ENCODE measurements around the gene PSMD4.

PSMD4 gene

GRCh38 chr1:151287341-151287699 lies 32.8 kb downstream of the PSMD4 start:
- H3K4me3 ChIP-seq (ENCODE audit: insufficient read length, low read depth), result no peak overlapping the region
- H3K4me1 ChIP-seq (ENCODE audit: insufficient read depth, insufficient read length), result peaks cover 38% of the 10 kb centered on the region
- no peak overlapping the region for H3K9ac ChIP-seq (ENCODE audit: insufficient read length, low read depth)
- H3K9me3 ChIP-seq (ENCODE audit: insufficient read depth, low read length), result no peaks in the 10 kb centered on the region
- H3K36me3 ChIP-seq (ENCODE audit: insufficient read depth, insufficient read length, low read length), result peaks cover 77% of the 10 kb centered on the region
- no peaks in the 10 kb centered on the region for H3K27me3 ChIP-seq (ENCODE audit: insufficient read depth, insufficient read length)
- TF ChIP-seq YY1 (IDR thresholded peaks at IDR 0.05; ENCODE audit: insufficient read depth, insufficient read length) (no peak), ZNF274 (IDR thresholded peaks at IDR 0.05; ENCODE audit: low read depth, low read length) (no peak), SUZ12 (IDR thresholded peaks at IDR 0.05; ENCODE audit: extremely low read depth, insufficient read depth, insufficient read length) (no peak)
- no peak for DNase-seq (ENCODE audit: low read depth, low spot score)

DNA sequence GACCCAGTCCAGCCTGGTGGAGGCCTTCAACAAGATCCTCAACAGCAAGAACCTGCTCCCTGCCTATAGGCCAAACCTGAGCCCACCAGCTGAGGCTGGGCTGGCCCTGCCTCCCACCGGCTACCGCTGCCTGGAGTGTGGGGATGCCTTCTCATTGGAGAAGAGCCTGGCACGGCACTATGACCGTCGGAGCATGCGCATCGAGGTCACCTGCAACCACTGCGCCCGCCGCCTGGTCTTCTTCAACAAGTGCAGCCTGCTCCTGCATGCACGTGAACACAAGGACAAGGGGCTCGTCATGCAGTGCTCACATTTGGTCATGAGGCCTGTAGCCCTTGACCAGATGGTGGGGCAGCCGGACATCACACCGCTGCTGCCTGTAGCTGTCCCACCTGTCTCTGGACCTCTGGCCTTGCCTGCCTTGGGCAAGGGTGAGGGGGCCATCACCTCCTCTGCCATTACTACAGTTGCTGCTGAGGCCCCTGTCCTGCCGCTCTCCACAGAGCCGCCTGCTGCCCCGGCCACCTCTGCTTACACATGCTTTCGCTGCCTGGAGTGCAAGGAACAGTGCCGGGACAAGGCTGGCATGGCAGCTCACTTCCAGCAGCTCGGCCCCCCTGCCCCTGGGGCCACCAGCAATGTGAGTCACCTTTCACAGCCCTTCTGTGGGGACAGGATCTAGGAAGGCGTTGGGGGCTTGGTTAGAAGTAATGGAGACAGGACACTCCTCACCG lies 33.4 kb downstream of the PSMD4 start:
- Histone ChIP-seq H3K9ac (ENCODE audit: insufficient read length, low read depth) (no peak overlapping the region), H3K36me3 (ENCODE audit: insufficient read depth, insufficient read length, low read length) (peaks cover 84% of the 10 kb centered on the region), H3K9me3 (ENCODE audit: insufficient read depth, low read length) (no peaks in the 10 kb centered on the region), H3K27me3 (ENCODE audit: insufficient read depth, insufficient read length) (no peaks in the 10 kb centered on the region), H3K4me1 (ENCODE audit: insufficient read depth, insufficient read length) (peaks cover 37% of the 10 kb centered on the region), H3K4me3 (ENCODE audit: insufficient read length, low read depth) (no peak overlapping the region)
- DNase-seq (ENCODE audit: low read depth, low spot score), result no peak
- TF ChIP-seq YY1 (IDR thresholded peaks at IDR 0.05; ENCODE audit: insufficient read depth, insufficient read length), result no peak

DNA sequence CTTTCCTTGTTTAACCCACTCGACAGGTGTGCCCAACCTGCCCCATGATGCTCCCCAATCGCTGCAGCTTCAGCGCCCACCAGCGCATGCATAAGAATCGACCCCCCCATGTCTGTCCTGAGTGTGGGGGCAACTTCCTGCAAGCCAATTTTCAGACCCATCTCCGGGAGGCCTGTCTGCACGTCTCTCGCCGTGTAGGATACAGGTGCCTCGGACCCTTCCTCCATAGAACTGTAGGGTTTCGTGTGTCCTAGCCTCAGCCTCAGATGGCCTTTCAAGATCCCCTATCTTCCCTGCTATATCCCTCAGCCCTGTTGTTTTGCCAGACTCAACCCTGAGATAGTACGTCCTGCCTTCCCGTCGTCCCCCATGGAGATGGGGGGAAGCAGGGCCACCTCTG lies 34.0 kb downstream of the PSMD4 start:
- H3K9ac ChIP-seq (ENCODE audit: insufficient read length, low read depth), result no peak overlapping the region
- H3K9me3 ChIP-seq (ENCODE audit: insufficient read depth, low read length), result no peaks in the 10 kb centered on the region
- no peaks in the 10 kb centered on the region for H3K27me3 ChIP-seq (ENCODE audit: insufficient read depth, insufficient read length)
- no peak overlapping the region for H3K4me3 ChIP-seq (ENCODE audit: insufficient read length, low read depth)
- H3K36me3 ChIP-seq (ENCODE audit: insufficient read depth, insufficient read length, low read length), result peaks cover 89% of the 10 kb centered on the region
- no peak for TF ChIP-seq SUZ12 (IDR thresholded peaks at IDR 0.05; ENCODE audit: extremely low read depth, insufficient read depth, insufficient read length)
- no peak for TF ChIP-seq ZNF274 (IDR thresholded peaks at IDR 0.05; ENCODE audit: low read depth, low read length)
- no peak for TF ChIP-seq YY1 (IDR thresholded peaks at IDR 0.05; ENCODE audit: insufficient read depth, insufficient read length)
- DNase-seq (ENCODE audit: low read depth, low spot score), result no peak
- peaks cover 34% of the 10 kb centered on the region for H3K4me1 ChIP-seq (ENCODE audit: insufficient read depth, insufficient read length)

GRCh38 chr1:151289080-151289935 lies 34.8 kb downstream of the PSMD4 start:
- no peak overlapping the region for H3K9ac ChIP-seq (ENCODE audit: insufficient read length, low read depth)
- DNase-seq (ENCODE audit: low read depth, low spot score), result no peak
- TF ChIP-seq ZNF274 (IDR thresholded peaks at IDR 0.05; ENCODE audit: low read depth, low read length) (no peak), YY1 (IDR thresholded peaks at IDR 0.05; ENCODE audit: insufficient read depth, insufficient read length) (no peak), SUZ12 (IDR thresholded peaks at IDR 0.05; ENCODE audit: extremely low read depth, insufficient read depth, insufficient read length) (no peak)
- H3K27me3 ChIP-seq (ENCODE audit: insufficient read depth, insufficient read length), result no peaks in the 10 kb centered on the region
- no peaks in the 10 kb centered on the region for H3K9me3 ChIP-seq (ENCODE audit: insufficient read depth, low read length)
- peaks cover 36% of the 10 kb centered on the region for H3K4me1 ChIP-seq (ENCODE audit: insufficient read depth, insufficient read length)
- no peak overlapping the region for H3K4me3 ChIP-seq (ENCODE audit: insufficient read length, low read depth)
- H3K36me3 ChIP-seq (ENCODE audit: insufficient read depth, insufficient read length, low read length), result peaks cover 96% of the 10 kb centered on the region

DNA sequence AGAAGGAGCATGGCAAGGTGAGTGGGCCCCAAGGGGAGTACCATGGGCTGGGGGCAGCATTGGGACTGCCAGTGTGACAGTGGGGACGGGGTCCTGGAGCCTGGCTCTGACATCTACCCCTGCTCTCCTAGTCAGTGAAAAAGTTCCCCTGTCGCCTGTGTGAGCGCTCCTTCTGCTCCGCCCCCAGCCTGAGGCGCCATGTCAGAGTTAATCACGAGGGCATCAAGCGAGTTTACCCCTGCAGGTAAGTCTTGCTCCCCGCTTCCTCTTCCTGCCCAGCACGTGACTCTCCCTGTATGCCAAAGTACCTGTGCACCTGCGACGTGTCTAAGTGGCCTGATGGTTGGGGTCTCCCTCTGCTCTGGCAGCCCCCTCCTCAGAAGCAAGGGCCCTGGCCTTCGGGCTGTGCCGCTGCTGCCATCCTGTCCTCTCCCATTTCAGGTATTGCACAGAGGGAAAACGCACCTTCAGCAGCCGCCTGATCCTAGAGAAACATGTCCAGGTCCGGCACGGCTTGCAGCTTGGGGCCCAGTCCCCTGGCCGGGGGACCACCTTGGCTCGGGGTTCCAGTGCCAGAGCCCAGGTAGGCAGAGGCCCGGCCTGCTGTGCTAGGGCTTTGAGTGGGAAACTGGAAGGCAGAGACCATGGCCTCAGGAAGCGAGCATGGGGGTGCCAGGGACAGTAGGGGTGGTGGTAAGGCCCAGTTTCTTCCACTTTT lies 35.6 kb downstream of the PSMD4 start:
- Histone ChIP-seq H3K4me1 (ENCODE audit: insufficient read depth, insufficient read length) (peaks cover 38% of the 10 kb centered on the region), H3K9ac (ENCODE audit: insufficient read length, low read depth) (no peak overlapping the region), H3K9me3 (ENCODE audit: insufficient read depth, low read length) (no peaks in the 10 kb centered on the region), H3K27me3 (ENCODE audit: insufficient read depth, insufficient read length) (no peaks in the 10 kb centered on the region), H3K36me3 (ENCODE audit: insufficient read depth, insufficient read length, low read length) (peaks cover 95% of the 10 kb centered on the region), H3K4me3 (ENCODE audit: insufficient read length, low read depth) (no peak overlapping the region)
- no peak for DNase-seq (ENCODE audit: low read depth, low spot score)
- TF ChIP-seq YY1 (IDR thresholded peaks at IDR 0.05; ENCODE audit: insufficient read depth, insufficient read length) (no peak), SUZ12 (IDR thresholded peaks at IDR 0.05; ENCODE audit: extremely low read depth, insufficient read depth, insufficient read length) (no peak), ZNF274 (IDR thresholded peaks at IDR 0.05; ENCODE audit: low read depth, low read length) (no peak)

GRCh38 chr1:151290709-151291303 lies 36.3 kb downstream of the PSMD4 start:
- TF ChIP-seq SUZ12 (IDR thresholded peaks at IDR 0.05; ENCODE audit: extremely low read depth, insufficient read depth, insufficient read length) (no peak), YY1 (IDR thresholded peaks at IDR 0.05; ENCODE audit: insufficient read depth, insufficient read length) (no peak), ZNF274 (IDR thresholded peaks at IDR 0.05; ENCODE audit: low read depth, low read length) (no peak)
- DNase-seq (ENCODE audit: low read depth, low spot score), result no peak
- Histone ChIP-seq H3K4me1 (ENCODE audit: insufficient read depth, insufficient read length) (peaks cover 42% of the 10 kb centered on the region), H3K9me3 (ENCODE audit: insufficient read depth, low read length) (no peaks in the 10 kb centered on the region), H3K4me3 (ENCODE audit: insufficient read length, low read depth) (no peak overlapping the region), H3K9ac (ENCODE audit: insufficient read length, low read depth) (no peak overlapping the region), H3K27me3 (ENCODE audit: insufficient read depth, insufficient read length) (no peaks in the 10 kb centered on the region), H3K36me3 (ENCODE audit: insufficient read depth, insufficient read length, low read length) (peaks cover 97% of the 10 kb centered on the region)

Data from NT2/D1 (cell line).